Measurements from ENCODE around the gene ANKRD22.

Gene ANKRD22

DNA sequence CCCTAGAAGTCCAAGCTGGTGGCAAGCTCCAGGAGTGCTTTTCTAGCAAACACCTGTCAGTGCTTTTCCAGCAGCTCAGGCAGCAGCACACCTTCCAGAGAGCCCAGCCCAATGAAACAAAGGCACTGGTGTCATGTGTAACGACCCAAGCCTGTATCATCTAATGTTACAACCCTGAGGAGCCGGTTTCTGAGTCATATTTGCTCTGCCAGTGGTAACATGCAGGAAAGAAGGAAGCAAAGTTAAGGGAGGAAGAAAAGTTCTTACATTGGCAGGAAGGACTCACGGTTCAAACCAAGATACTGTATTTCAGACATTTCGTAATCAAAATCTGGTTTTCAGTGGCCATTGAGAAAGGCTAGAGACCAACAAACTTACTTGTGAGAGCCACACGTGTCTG lies at the start of gene ANKRD22:
Gene ANKRD22 (minus strand): TSS at position 139 of the 400 bp plus-strand sequence. CDS start 237 bp downstream, outside the sequence.
- H3K27ac ChIP-seq = peak within 1 kb of the TSS; percentile 74
- no peak for TF ChIP-seq ZFX (IDR thresholded peaks at IDR 0.05; ENCODE audit: borderline replicate concordance)
- TF ChIP-seq, protein P1, sequence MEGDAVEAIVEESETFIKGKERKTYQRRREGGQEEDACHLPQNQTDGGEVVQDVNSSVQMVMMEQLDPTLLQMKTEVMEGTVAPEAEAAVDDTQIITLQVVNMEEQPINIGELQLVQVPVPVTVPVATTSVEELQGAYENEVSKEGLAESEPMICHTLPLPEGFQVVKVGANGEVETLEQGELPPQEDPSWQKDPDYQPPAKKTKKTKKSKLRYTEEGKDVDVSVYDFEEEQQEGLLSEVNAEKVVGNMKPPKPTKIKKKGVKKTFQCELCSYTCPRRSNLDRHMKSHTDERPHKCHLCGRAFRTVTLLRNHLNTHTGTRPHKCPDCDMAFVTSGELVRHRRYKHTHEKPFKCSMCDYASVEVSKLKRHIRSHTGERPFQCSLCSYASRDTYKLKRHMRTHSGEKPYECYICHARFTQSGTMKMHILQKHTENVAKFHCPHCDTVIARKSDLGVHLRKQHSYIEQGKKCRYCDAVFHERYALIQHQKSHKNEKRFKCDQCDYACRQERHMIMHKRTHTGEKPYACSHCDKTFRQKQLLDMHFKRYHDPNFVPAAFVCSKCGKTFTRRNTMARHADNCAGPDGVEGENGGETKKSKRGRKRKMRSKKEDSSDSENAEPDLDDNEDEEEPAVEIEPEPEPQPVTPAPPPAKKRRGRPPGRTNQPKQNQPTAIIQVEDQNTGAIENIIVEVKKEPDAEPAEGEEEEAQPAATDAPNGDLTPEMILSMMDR (IDR thresholded peaks at IDR 0.05) = no peak

GRCh38 chr10:88899886-88900285 lies 48.2 kb upstream of the ANKRD22 start:
- TF ChIP-seq, protein P1 (IDR thresholded peaks at IDR 0.05) = no peak
- TF ChIP-seq ZFX (IDR thresholded peaks at IDR 0.05; ENCODE audit: borderline replicate concordance) = no peak
- no peak overlapping the region for H3K27ac ChIP-seq

DNA sequence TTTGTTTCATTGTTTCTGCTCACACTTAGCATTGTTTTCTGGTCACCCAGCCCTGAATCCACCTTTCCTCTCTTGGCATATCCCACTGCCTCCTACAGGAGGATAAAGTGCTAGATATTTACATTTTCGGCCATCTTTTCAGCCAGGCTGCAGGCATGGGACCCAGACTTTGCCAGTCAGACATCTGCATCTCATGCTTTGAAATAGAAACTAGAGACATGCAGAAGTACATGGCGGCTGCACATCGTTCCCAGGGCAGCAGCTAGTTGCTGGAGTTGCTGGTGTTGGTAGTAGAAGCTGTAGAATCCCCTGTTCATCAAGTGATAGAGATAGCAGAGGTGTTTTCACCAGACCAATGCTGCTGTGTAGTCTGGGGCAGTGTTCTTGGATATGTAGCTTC lies 47.1 kb upstream of the ANKRD22 start:
- no peak overlapping the region for H3K27ac ChIP-seq
- TF ChIP-seq ZFX (IDR thresholded peaks at IDR 0.05; ENCODE audit: borderline replicate concordance) = no peak
- TF ChIP-seq, protein P1 (IDR thresholded peaks at IDR 0.05) = no peak

GRCh38 chr10:88896994-88897853 lies 45.6 kb upstream of the ANKRD22 start:
- H3K27ac ChIP-seq = no peak overlapping the region

GRCh38 chr10:88896372-88896993 lies 44.8 kb upstream of the ANKRD22 start:
- H3K27ac ChIP-seq = no peak overlapping the region
- TF ChIP-seq, protein P1 (IDR thresholded peaks at IDR 0.05) = no peak
- no peak for TF ChIP-seq ZFX (IDR thresholded peaks at IDR 0.05; ENCODE audit: borderline replicate concordance)

More at GRCh38 chr10:88896994-88897853, 45.6 kb upstream of the ANKRD22 start:
- TF ChIP-seq ZFX (IDR thresholded peaks at IDR 0.05; ENCODE audit: borderline replicate concordance) = no peak
- TF ChIP-seq, protein P1 (IDR thresholded peaks at IDR 0.05) = no peak

DNA sequence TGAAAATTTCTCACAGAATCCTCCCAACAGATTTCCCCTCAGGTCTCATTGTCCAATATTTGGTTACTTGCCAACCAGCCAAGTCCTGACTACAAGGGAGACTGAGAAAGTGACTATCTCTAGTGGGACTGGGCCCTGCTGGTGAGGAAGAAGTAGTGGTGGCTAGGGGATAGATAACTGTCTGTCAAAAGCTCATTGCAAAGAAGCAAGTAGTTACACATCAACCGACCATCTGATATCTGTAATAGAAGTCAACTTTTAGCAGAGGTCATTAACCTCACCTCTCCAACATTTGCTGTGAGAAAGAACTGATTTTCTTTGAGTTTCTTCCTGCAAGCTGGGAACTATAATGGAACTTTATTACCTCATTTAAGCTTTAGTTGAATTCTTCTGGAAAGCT lies 43.6 kb upstream of the ANKRD22 start:
- TF ChIP-seq, protein P1 (IDR thresholded peaks at IDR 0.05) = no peak
- no peak for TF ChIP-seq ZFX (IDR thresholded peaks at IDR 0.05; ENCODE audit: borderline replicate concordance)
- no peak overlapping the region for H3K27ac ChIP-seq

DNA sequence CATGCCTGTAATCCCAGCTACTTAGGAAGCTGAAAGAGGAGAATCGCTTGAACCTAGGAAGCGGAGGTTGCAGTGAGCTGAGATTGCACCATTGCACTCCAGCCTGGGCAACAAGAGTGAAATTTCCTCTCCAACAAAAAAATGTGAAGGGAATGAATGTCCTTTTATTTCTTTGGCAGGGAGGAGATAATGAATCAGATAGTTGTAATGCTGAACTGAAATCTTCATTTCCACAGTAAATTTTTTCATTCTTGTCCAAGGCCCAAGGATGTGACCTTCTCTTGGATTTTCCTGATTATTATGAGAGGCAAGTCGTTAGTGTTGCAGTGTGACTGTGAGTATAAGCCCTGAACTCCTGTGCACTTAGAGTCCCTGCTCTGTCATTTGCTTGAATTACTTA lies 42.0 kb upstream of the ANKRD22 start:
- no peak for TF ChIP-seq ZFX (IDR thresholded peaks at IDR 0.05; ENCODE audit: borderline replicate concordance)
- TF ChIP-seq, protein P1 (IDR thresholded peaks at IDR 0.05) = no peak
- no peak overlapping the region for H3K27ac ChIP-seq

All from 22Rv1 (cell line).